ENCODE measurements around the gene CD52. TPM values are rescaled to one million over a fixed set of nuclear protein-coding genes. Genes with fewer than 3 reads are reported as not detected.

Gene CD52
- total RNA-seq, 1 experiment from 2014 or later = 1.6 TPM

DNA sequence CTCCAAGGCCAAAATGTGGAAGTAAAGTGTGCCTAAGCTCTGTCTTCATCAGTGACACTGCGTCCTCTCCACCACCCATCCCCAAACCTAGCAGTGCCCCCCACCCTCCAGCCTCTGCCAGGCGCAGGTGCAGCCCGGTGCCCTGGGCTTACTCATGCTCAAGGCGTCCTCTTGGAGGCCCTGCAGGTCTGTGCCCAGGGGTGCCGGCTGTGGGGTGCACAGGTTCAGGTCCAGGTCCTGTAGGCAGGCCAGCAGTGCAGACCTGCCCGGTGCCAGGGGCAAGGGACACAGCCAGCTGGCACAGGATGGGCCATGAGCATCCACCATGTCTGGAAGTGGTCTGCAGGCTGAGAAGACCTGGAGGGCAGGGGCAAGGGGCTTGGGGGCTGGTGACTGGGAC is 49.7 kb downstream of the CD52 start:
- Histone ChIP-seq H3K4me3 (ENCODE audit: low read depth in 2 of 2, low read length in 2 of 2) (no peak overlapping the region), H3K4me1 (ENCODE audit: control insufficient read depth, insufficient read depth, low read length) (peaks cover 4% of the 10 kb centered on the region; the same call in 1 of the 2 replicates), H3K36me3 (ENCODE audit: control insufficient read depth, insufficient read depth, low read length) (no peaks in the 10 kb centered on the region), H3K27me3 (ENCODE audit: control insufficient read depth, insufficient read depth, low read length) (no peaks in the 10 kb centered on the region), H3K27ac (ENCODE audit: low read length) (no peak overlapping the region), H3K9me3 (ENCODE audit: control insufficient read depth, insufficient read depth, low read depth, low read length) (no peaks in the 10 kb centered on the region)
- in situ Hi-C loops (cut with HindIII; ENCODE audit: low pct_unique_long_range_greater_than_20kb, low sequenced_read_pairs) = no loop called here
- intact Hi-C loops (cut with micrococcal nuclease; ENCODE audit: unreplicated experiment) = no loop called here
- BruUV-seq (replicated peaks) = no TSS peak
- no peak for DNase-seq (ENCODE audit: low read depth, low spot score)
- CTCF ChIA-PET = no interaction called here
- no peak for ATAC-seq
- TF ChIP-seq, protein P1, sequence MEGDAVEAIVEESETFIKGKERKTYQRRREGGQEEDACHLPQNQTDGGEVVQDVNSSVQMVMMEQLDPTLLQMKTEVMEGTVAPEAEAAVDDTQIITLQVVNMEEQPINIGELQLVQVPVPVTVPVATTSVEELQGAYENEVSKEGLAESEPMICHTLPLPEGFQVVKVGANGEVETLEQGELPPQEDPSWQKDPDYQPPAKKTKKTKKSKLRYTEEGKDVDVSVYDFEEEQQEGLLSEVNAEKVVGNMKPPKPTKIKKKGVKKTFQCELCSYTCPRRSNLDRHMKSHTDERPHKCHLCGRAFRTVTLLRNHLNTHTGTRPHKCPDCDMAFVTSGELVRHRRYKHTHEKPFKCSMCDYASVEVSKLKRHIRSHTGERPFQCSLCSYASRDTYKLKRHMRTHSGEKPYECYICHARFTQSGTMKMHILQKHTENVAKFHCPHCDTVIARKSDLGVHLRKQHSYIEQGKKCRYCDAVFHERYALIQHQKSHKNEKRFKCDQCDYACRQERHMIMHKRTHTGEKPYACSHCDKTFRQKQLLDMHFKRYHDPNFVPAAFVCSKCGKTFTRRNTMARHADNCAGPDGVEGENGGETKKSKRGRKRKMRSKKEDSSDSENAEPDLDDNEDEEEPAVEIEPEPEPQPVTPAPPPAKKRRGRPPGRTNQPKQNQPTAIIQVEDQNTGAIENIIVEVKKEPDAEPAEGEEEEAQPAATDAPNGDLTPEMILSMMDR (IDR thresholded peaks at IDR 0.05) = no peak
- TF ChIP-seq REST (IDR thresholded peaks at IDR 0.05; ENCODE audit: insufficient read depth in 1 of 2, low read depth in 2 of 2, low read length in 1 of 2) = no peak
- TF ChIP-seq POLR2AphosphoS5 (IDR thresholded peaks at IDR 0.05; ENCODE audit: low read depth, low read length) = no peak
- no peak for TF ChIP-seq TCF7L2 (IDR thresholded peaks at IDR 0.05; ENCODE audit: low read depth, low read length)
- POLR2A ChIA-PET = no interaction called here

DNA sequence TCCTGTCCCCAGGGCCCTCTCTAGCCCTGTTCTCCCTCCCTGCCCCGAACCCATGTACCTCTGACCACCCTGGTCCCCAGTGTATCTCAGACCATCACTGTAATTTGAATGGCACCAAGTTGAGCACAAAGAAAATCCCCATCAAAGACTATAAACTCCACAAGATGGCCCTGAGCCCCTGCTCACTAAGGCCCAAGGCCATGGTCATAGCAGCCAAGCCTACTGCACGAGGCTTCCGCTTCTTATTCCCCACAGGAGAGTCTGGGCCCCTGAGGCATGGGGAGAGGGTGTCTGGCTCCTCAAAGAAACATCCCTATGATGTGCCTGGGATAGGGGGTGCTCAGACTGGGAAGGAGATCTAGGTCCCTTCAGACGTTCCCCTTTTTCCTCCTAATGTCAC is 50.2 kb downstream of the CD52 start:
- ChIA-PET POLR2A (no interaction called here), CTCF (no interaction called here)
- DNase-seq (ENCODE audit: low read depth, low spot score) (no peak), ATAC-seq (no peak)
- Histone ChIP-seq H3K4me1 (ENCODE audit: control insufficient read depth, insufficient read depth, low read length) (peaks cover 4% of the 10 kb centered on the region; the same call in 1 of the 2 replicates), H3K27me3 (ENCODE audit: control insufficient read depth, insufficient read depth, low read length) (no peaks in the 10 kb centered on the region), H3K27ac (ENCODE audit: low read length) (no peak overlapping the region), H3K9me3 (ENCODE audit: control insufficient read depth, insufficient read depth, low read depth, low read length) (no peaks in the 10 kb centered on the region), H3K4me3 (ENCODE audit: low read depth in 2 of 2, low read length in 2 of 2) (no peak overlapping the region), H3K36me3 (ENCODE audit: control insufficient read depth, insufficient read depth, low read length) (no peaks in the 10 kb centered on the region)
- no TSS peak for BruUV-seq (replicated peaks)
- in situ Hi-C loops (cut with HindIII; ENCODE audit: low pct_unique_long_range_greater_than_20kb, low sequenced_read_pairs) = no loop called here
- intact Hi-C loops (cut with micrococcal nuclease; ENCODE audit: unreplicated experiment) = no loop called here
- TF ChIP-seq, protein P1 (IDR thresholded peaks at IDR 0.05) = no peak
- no peak for TF ChIP-seq SIN3A (IDR thresholded peaks at IDR 0.05; ENCODE audit: borderline replicate concordance, insufficient read depth, low read depth, low read length)
- TF ChIP-seq POLR2AphosphoS5 (IDR thresholded peaks at IDR 0.05; ENCODE audit: low read depth, low read length) = no peak
- TF ChIP-seq TCF7L2 (IDR thresholded peaks at IDR 0.05; ENCODE audit: low read depth, low read length) = no peak
- no peak for TF ChIP-seq REST (IDR thresholded peaks at IDR 0.05; ENCODE audit: insufficient read depth in 1 of 2, low read depth in 2 of 2, low read length in 1 of 2)

Data from Panc1 (cell line).